Lung microvascular endothelial cell (primary cell): Measurements from ENCODE around the gene FSHB. TPM values are rescaled to one million over a fixed set of nuclear protein-coding genes. Genes with fewer than 3 reads are reported as not detected.
"Not testable (repeated sequence)": the region's sequence is repeated elsewhere in the genome, so short reads cannot be mapped to it uniquely, and the experiment has no call there.

Source experiments
- DNase-seq, 2 donors: peaks; one replicate each; pipeline versions ENCODE4 v3.0.0 to v3.0.0-alpha.2; 2010; ENCODE audit warnings: low read depth in 2 of 2
- total RNA-seq: library from RNA; depleted of rRNA; stranded (reverse); fragments of >200 nt; gene quantifications from 2 replicates; pipeline ENCODE4 v1.2.1, GENCODE V29; 2014

Gene FSHB
- total RNA-seq, 1 donor from 2014 or later, result not detected

DNA sequence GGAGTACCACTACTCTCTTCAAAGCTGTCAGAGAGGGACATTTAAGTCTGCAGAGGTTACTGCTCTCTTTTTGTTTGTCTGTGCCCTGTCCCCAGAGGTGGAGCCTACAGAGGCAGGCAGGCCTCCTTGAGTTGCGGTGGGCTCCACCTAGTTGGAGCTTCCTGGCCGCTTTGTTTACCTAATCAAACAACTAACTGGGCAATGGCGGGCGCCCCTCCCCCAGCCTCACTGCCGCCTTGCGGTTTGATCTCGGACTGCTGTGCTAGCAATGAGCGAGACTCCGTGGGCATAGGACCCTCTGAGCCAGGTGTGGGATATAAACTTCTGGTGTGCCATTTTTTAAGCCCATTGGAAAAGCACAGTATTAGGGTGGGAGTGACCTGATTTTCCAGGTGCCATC is 37.8 kb downstream of the FSHB start:
- not testable (repeated sequence) for DNase-seq

DNA sequence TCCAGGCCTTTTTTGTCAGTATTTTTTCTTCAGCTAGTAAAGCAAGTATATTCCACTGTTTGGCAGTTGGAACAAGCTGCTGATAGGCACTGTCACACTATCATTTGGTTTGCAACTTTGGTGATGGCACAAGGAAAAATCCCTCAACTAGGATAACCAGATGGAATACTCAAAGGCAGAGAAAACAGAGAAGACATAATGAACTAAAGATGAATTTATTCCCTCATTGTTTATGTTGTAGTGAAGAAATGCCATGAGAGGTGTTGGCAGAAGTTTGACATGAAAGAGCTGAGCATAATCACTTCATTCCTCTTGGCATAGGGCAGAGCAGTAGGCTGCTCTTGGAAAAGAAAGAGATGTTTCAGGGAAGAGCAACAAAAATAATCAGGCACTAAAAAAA is 39.9 kb downstream of the FSHB start:
- DNase-seq, result no peak

DNA sequence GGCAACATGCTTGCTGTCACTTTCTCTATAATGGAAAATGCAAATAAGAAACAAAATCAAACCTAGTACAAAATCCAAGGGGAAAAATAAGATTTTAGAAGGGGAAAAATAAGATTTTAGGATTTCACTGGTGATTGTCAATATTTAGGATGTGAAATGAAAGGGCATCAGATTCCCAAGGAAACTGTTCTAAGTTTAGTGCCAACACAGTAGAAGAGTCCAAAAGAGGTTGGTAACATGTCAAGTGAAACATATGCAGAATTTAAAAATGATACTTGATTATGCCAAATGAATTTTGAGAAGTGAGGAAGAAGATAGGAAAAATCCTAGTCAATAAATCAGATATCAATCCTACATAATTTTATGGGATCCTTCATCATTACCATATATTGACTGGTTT is 46.4 kb downstream of the FSHB start:
- DNase-seq, result no peak

DNA sequence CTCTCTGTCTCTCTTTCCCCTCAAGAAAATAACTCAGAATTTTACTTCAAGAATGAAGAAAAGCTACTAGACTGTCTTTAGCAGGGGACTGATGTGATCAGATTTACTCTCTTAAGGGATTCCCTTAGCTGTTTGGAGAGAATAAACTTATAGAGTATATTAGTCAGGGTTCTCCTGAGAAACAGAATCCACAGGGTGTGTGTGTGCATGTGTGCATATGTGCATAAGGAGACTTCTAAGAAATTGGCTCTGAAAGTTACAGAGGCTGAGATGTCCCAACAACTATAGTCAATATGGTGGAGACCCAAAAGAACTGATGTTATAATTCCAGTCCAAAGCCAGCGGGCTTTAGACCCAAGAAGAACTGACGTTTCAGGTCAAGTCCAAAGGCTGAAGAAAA is 49.0 kb downstream of the FSHB start:
- no peak for DNase-seq

DNA sequence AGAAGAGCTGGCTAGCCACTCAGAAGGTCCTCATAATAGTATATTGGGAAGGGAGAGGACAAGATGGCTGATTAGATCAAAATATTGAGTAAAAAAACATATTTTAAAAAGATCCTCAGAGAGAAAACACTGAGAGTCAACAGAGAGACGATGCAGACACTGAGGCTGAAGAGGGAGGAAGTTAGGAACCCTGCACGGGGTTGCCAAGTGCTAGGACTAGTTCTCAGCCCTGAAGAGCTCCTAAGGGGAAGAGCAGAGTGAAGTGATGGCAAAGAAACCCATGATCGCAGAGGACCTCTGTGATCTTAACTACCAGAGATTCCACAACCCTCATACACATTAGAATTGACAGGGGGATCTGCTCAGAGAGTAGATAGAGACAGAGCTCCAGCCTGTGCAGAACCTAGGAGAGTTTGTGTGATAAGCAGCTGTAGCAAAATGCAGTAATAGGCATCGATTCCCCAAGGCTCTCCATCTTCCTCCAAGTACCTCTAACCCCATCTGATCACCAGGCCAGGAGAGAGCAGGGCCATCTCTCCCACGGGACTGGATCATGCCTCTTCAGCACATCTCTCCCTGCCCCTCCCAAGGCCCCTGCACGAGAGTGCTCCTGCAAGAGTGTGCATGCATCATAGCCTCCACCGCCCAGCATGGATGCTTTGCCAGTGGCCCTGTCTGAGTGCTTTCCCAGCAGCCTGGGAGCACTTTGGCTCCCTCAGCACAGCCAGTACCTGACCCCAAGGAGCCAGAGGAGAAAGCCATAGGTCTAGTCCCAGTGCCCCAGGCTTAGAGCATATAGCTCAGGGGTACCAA is 50.9 kb downstream of the FSHB start:
- DNase-seq, result no peak

DNA sequence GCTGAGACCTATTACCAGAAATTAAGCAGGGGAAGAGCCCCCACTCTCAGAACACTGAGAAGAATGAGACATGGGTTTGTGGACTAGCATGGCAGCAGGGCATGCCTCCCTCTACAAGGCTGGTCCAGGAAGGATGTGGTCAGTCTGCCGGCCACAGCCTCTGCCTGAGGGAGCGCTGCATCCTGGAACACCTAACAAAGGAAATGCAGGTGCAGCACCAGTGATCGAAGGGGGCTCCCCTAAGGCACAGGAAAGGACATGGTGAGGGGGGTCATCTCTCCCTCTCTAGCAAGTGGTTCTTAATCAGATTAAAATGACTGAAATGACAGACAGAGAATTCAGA is 51.4 kb downstream of the FSHB start:
- no peak for DNase-seq

Other genes starting within 250 kb of the FSHB start
- gene KCNA4, start 214.0 kb upstream of the FSHB start, total RNA-seq, result not detected in 2 replicates
- gene ARL14EP, start 92.1 kb downstream of the FSHB start, total RNA-seq, result 11.3 and 13.9 TPM in 2 replicates